A549 (cell line): ENCODE results near the gene AGBL4. TPM values are rescaled to one million over a fixed set of nuclear protein-coding genes. Genes with fewer than 3 reads are reported as not detected.

ENCODE experiments used
- ATAC-seq, 2 experiments: fragments of 200-7000 bp in 1 of 2; fragments of >200 bp in 1 of 2; cut with Nextera tagmentation in 1 of 2; cut with Tn5 transposase in 1 of 2; 3 replicates each; pipeline versions ENCODE4 v1.8.0 to v1.9.1; 2018 to 2020; ENCODE audit warnings: mild to moderate bottlenecking in 1 of 2, moderate library complexity in 1 of 2
- CTCF ChIA-PET: fragments of 300-600 bp; sonication (Branson Sonifier 250); formaldehyde crosslinking; extraction: SDS; loops from one replicate; lab custom pipeline; 2021; ENCODE audit warnings: antibody characterized with exemption, inconsistent platforms; lab: Yijun Ruan, JAX
- POLR2A ChIA-PET: fragments of 350-600 bp; formaldehyde crosslinking; extraction: SDS; loops from one replicate; lab custom pipeline; 2021; ENCODE audit warnings: antibody characterized with exemption, inconsistent platforms; lab: Yijun Ruan, JAX
- DNase-seq, 2 experiments: peaks; one replicate each; pipeline versions ENCODE4 v3.0.0 to v3.0.0-alpha.2; 2011 to 2016; ENCODE audit warnings: low read depth in 1 of 2, low spot score in 1 of 2
- FAIRE-seq: peaks from 2 replicates; lab custom pipeline; 2011; peaks lifted over from hg19 to GRCh38; lab: Jason Lieb, UNC
- H3K27ac ChIP-seq, 2 experiments: fragments of >200 bp; sonication (Bioruptor Twin); formaldehyde crosslinking; 3 replicates each; pipeline ENCODE4 v1.5.1; 2016 to 2017
- H3K4me1 ChIP-seq: fragments of >200 bp; sonication (Bioruptor Twin); formaldehyde crosslinking; 3 replicates; pipeline ENCODE4 v1.6.1; 2016
- H3K4me2 ChIP-seq: fragments of >200 bp; sonication (Bioruptor Twin); formaldehyde crosslinking; 3 replicates; pipeline ENCODE4 v1.6.1; 2016
- H3K4me3 ChIP-seq: fragments of >200 bp; sonication (Bioruptor Twin); formaldehyde crosslinking; 3 replicates; pipeline ENCODE4 v1.5.1; 2016
- H3K9me3 ChIP-seq: fragments of >200 bp; sonication (Bioruptor Twin); formaldehyde crosslinking; 3 replicates; pipeline ENCODE4 v1.6.1; 2016
- BCL3 ChIP-seq: fragments of >200 bp; sonication (Bioruptor Twin); formaldehyde crosslinking; IDR thresholded peaks from 3 replicates; pipeline ENCODE4 v1.6.1; 2016
- ELK1 ChIP-seq: fragments of 150-350 bp; IDR thresholded peaks from 2 replicates; pipeline ENCODE4 v1.6.1; 2014; ENCODE audit warnings: low read depth, mild to moderate bottlenecking, low read length
- EP300 ChIP-seq, 2 experiments: fragments of >200 bp; sonication (Bioruptor Twin); formaldehyde crosslinking; IDR thresholded peaks; 2 replicates in 1 of 2; 3 replicates in 1 of 2; pipeline ENCODE4 v1.6.1; 2016 to 2017
- FOSB ChIP-seq: fragments of 250-450 bp; sonication (Bioruptor Pico); IDR thresholded peaks from 2 replicates; pipeline ENCODE4 v1.5.0; 2020; ENCODE audit warnings: mild to moderate bottlenecking, moderate library complexity
- GATA3 ChIP-seq: IDR thresholded peaks from 2 replicates; pipeline ENCODE4 v1.6.1; 2012; ENCODE audit warnings: borderline replicate concordance
- HEYL ChIP-seq: fragments of 250-450 bp; sonication (Bioruptor Pico); IDR thresholded peaks from 2 replicates; pipeline ENCODE4 v1.8.0; 2021; ENCODE audit warnings: mild to moderate bottlenecking, moderate library complexity
- HOXB13 ChIP-seq: fragments of 250-450 bp; sonication (Bioruptor Pico); IDR thresholded peaks from 2 replicates; pipeline ENCODE4 v1.5.0; 2020; ENCODE audit warnings: low read depth, mild to moderate bottlenecking, moderate library complexity
- JUNB ChIP-seq: fragments of >200 bp; sonication (Bioruptor Twin); formaldehyde crosslinking; IDR thresholded peaks from 2 replicates; pipeline ENCODE4 v1.6.1; 2016
- KDM1A ChIP-seq: fragments of 200-600 bp; sonication (generic); IDR thresholded peaks from 2 replicates; pipeline ENCODE4 v1.6.1; 2016; ENCODE audit warnings: low read depth, mild to moderate bottlenecking
- MAFK ChIP-seq: fragments of 450-650 bp; IDR thresholded peaks from 2 replicates; pipeline ENCODE4 v1.6.1; 2014; ENCODE audit not compliant: partially characterized antibody
- MAZ ChIP-seq: fragments of 150-350 bp; IDR thresholded peaks from 2 replicates; pipeline ENCODE4 v1.6.1; 2014; ENCODE audit warnings: antibody characterized with exemption, low read depth, low read length, borderline replicate concordance
- NFE2L2 ChIP-seq: fragments of 150-350 bp; conservative IDR thresholded peaks from 2 replicates; pipeline ENCODE4 v1.6.1; 2014; ENCODE audit warnings: low read length
- NPAS2 ChIP-seq: fragments of 250-450 bp; sonication (Bioruptor Pico); IDR thresholded peaks from 2 replicates; pipeline ENCODE4 v1.8.0; 2022; ENCODE audit warnings: mild to moderate bottlenecking, moderate library complexity, borderline replicate concordance
- NR3C1 ChIP-seq: fragments of >200 bp; sonication (Bioruptor Twin); formaldehyde crosslinking; IDR thresholded peaks from 3 replicates; pipeline ENCODE4 v1.6.1; 2017
- PHF8 ChIP-seq: fragments of 200-600 bp; sonication (generic); IDR thresholded peaks from 2 replicates; pipeline ENCODE4 v1.6.1; 2016; ENCODE audit warnings: low read depth, mild to moderate bottlenecking, antibody characterized with exemption, moderate library complexity, borderline replicate concordance
- RAD21 ChIP-seq, 2 experiments: fragments of >200 bp in 1 of 2; sonication (Bioruptor Twin) in 1 of 2; formaldehyde crosslinking in 1 of 2; IDR thresholded peaks in 1 of 2; conservative IDR thresholded peaks in 1 of 2; 2 replicates in 1 of 2; 3 replicates in 1 of 2; pipeline ENCODE4 v1.6.1; 2012 to 2018; ENCODE audit warnings: inconsistent platforms in 1 of 2
- RFX5 ChIP-seq: fragments of 450-650 bp; IDR thresholded peaks from 2 replicates; pipeline ENCODE4 v1.7.1; 2014; ENCODE audit warnings: antibody characterized with exemption, mild to moderate bottlenecking, moderate library complexity
- SMC3 ChIP-seq: fragments of >200 bp; sonication (Bioruptor Twin); formaldehyde crosslinking; IDR thresholded peaks from 3 replicates; pipeline ENCODE4 v1.6.1; 2018; ENCODE audit warnings: inconsistent platforms
- TFCP2L1 ChIP-seq: fragments of 250-450 bp; sonication (Bioruptor Pico); IDR thresholded peaks from 2 replicates; pipeline ENCODE4 v1.5.0; 2021; ENCODE audit warnings: mild to moderate bottlenecking
- ZFP36 ChIP-seq: fragments of 450-650 bp; IDR thresholded peaks from 2 replicates; pipeline ENCODE4 v1.6.1; 2014; ENCODE audit warnings: borderline replicate concordance; ENCODE audit not compliant: partially characterized antibody
- ZNF302 ChIP-seq: fragments of 250-450 bp; sonication (Bioruptor Pico); IDR thresholded peaks from 2 replicates; pipeline ENCODE4 v1.9.0; 2021; ENCODE audit warnings: inconsistent platforms, mild to moderate bottlenecking, moderate library complexity
- ZSCAN20 ChIP-seq: fragments of 250-450 bp; sonication (Bioruptor Pico); IDR thresholded peaks from 2 replicates; pipeline ENCODE4 v1.8.0; 2022; ENCODE audit warnings: mild to moderate bottlenecking, moderate library complexity
- WGBS: methylation state at CpG from one replicate; pipeline ENCODE4 v1.1.6; 2017; ENCODE audit errors: missing lambda C conversion rate; 5-methylcytosine and 5-hydroxymethylcytosine counted together
- polyA plus RNA-seq, 4 experiments: library from polyadenylated mRNA; depleted of rRNA in 3 of 4; stranded (reverse); fragments of >200 nt; fragmentation: RNase III in 1 of 4; extraction: RNeasy Plus Mini Kit Qiagen cat#74134 plus additional on column Dnase treatment in 1 of 4; gene quantifications; 2 replicates in 3 of 4; 3 replicates in 1 of 4; pipeline ENCODE4 v1.2.3, GENCODE V29; 2011 to 2017
- TF ChIP-seq, protein P1 (sequence below): IDR thresholded peaks from 2 replicates; pipeline ENCODE4 v1.6.1; 2012; ENCODE audit warnings: low read depth, borderline replicate concordance
- TF ChIP-seq, protein P2 (sequence below): fragments of >200 bp; sonication (Bioruptor Twin); formaldehyde crosslinking; IDR thresholded peaks from 3 replicates; pipeline ENCODE4 v1.5.1; 2016

The AGBL4 gene
- polyA plus RNA-seq, 2 of the 4 experiments (the other 2 are of a cell fraction): not detected

- H3K4me1 ChIP-seq: no peaks in the 10 kb centered on the region
- no peak overlapping the region for H3K4me2 ChIP-seq
- no peak overlapping the region for H3K27ac ChIP-seq
- POLR2A ChIA-PET: no interaction called here
- H3K9me3 ChIP-seq: no peaks in the 10 kb centered on the region
- TF ChIP-seq, protein P1, sequence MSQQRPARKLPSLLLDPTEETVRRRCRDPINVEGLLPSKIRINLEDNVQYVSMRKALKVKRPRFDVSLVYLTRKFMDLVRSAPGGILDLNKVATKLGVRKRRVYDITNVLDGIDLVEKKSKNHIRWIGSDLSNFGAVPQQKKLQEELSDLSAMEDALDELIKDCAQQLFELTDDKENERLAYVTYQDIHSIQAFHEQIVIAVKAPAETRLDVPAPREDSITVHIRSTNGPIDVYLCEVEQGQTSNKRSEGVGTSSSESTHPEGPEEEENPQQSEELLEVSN: no peak
- TF ChIP-seq FOSB (CRISPR knock-in tag) (no peak), RFX5 (no peak), GATA3 (no peak), HEYL (CRISPR knock-in tag) (no peak), NPAS2 (CRISPR knock-in tag) (no peak), SMC3 (no peak), NR3C1 (no peak), EP300 (IDR thresholded peaks at IDR 0.05) (no peak), ELK1 (no peak), ZNF302 (CRISPR knock-in tag) (no peak), ZSCAN20 (CRISPR knock-in tag) (no peak), BCL3 (no peak), TFCP2L1 (CRISPR knock-in tag) (no peak)
- DNase-seq: no peak
- CTCF ChIA-PET: no interaction called here
- no peak for ATAC-seq
- H3K4me3 ChIP-seq: no peak overlapping the region
- FAIRE-seq: no peak
Measured at GRCh38 chr1:48944811-48945210, 1078.9 kb downstream of the AGBL4 start.

GRCh38 chr1:48943826-48944225 is 1079.9 kb downstream of the AGBL4 start:
- Histone ChIP-seq H3K9me3 (no peaks in the 10 kb centered on the region), H3K4me3 (no peak overlapping the region), H3K4me1 (peaks cover 4% of the 10 kb centered on the region; the same call in 2 of the 3 replicates), H3K27ac (no peak overlapping the region), H3K4me2 (no peak overlapping the region)
- TF ChIP-seq JUNB (no peak), HOXB13 (no peak), EP300 (IDR thresholded peaks at IDR 0.05) (no peak), RFX5 (no peak), ZFP36 (no peak), RAD21 (conservative IDR thresholded peaks at IDR 0.05 in 1 of 2, IDR thresholded peaks at IDR 0.05 in 1 of 2) (no peak), MAZ (no peak), KDM1A (no peak), PHF8 (no peak), GATA3 (no peak), NFE2L2 (no peak), MAFK (no peak)
- TF ChIP-seq, protein P2, sequence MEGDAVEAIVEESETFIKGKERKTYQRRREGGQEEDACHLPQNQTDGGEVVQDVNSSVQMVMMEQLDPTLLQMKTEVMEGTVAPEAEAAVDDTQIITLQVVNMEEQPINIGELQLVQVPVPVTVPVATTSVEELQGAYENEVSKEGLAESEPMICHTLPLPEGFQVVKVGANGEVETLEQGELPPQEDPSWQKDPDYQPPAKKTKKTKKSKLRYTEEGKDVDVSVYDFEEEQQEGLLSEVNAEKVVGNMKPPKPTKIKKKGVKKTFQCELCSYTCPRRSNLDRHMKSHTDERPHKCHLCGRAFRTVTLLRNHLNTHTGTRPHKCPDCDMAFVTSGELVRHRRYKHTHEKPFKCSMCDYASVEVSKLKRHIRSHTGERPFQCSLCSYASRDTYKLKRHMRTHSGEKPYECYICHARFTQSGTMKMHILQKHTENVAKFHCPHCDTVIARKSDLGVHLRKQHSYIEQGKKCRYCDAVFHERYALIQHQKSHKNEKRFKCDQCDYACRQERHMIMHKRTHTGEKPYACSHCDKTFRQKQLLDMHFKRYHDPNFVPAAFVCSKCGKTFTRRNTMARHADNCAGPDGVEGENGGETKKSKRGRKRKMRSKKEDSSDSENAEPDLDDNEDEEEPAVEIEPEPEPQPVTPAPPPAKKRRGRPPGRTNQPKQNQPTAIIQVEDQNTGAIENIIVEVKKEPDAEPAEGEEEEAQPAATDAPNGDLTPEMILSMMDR: no peak
- 49% methylated on average over 5 of the region's 5 CpGs for WGBS
- FAIRE-seq: no peak
- no peak for DNase-seq
- ATAC-seq: no peak
- CTCF ChIA-PET: no interaction called here
- POLR2A ChIA-PET: no interaction called here
